IMR-90 (cell line): ENCODE measurements around the gene GALM. TPM values are rescaled to one million over a fixed set of nuclear protein-coding genes. Genes with fewer than 3 reads are reported as not detected.

Experiments
- ATAC-seq: fragments of 200-7000 bp; cut with Tn5 transposase; 2 replicates; pipeline ENCODE4 v1.9.1; 2020; ENCODE audit warnings: low read depth, mild to moderate bottlenecking, moderate library complexity
- BruUV-seq: library from RNA; stranded (reverse); fragments of 400-500 nt; replicated peaks from 2 replicates; lab custom pipeline; 2021; lab: Mats Ljungman, UMichigan
- CTCF ChIA-PET: fragments of 300-600 bp; formaldehyde crosslinking; extraction: SDS; loops from one replicate; lab custom pipeline; 2021; ENCODE audit warnings: antibody characterized with exemption; lab: Yijun Ruan, JAX
- POLR2A ChIA-PET: fragments of 300-600 bp; sonication (Branson Sonifier 250); formaldehyde crosslinking; loops from one replicate; lab custom pipeline; 2022; ENCODE audit warnings: antibody characterized with exemption; ENCODE audit not compliant: unreplicated experiment; lab: Charles Lee
- DNase-seq: peaks from one replicate; pipeline ENCODE4 v3.0.0; 2013
- H2AFZ ChIP-seq: replicated peaks from 2 replicates; pipeline ENCODE3; 2013; ENCODE audit warnings: low read length, mild to moderate bottlenecking; ENCODE audit not compliant: poor library complexity
- H2AK5ac ChIP-seq: 2 replicates; pipeline ENCODE4 v1.6.1; 2013; ENCODE audit warnings: low read depth, low read length, inconsistent platforms
- H2AK9ac ChIP-seq: replicated peaks from 2 replicates; pipeline ENCODE3; 2013; ENCODE audit warnings: mild to moderate bottlenecking, low read depth, low read length, moderate library complexity; ENCODE audit not compliant: poor library complexity
- H2BK120ac ChIP-seq: 2 replicates; pipeline ENCODE4 v1.6.1; 2013; ENCODE audit warnings: low read depth, low read length, inconsistent platforms
- H2BK15ac ChIP-seq: 3 replicates; pipeline ENCODE4 v1.6.1; 2013; ENCODE audit warnings: low read depth, low read length, inconsistent platforms
- H2BK20ac ChIP-seq: 2 replicates; pipeline ENCODE4 v1.6.1; 2013; ENCODE audit warnings: low read depth, mild to moderate bottlenecking, inconsistent platforms, low read length, moderate library complexity
- H2BK5ac ChIP-seq: 2 replicates; pipeline ENCODE4 v1.6.1; 2013; ENCODE audit warnings: mild to moderate bottlenecking, low read depth, low read length, inconsistent platforms; ENCODE audit not compliant: poor library complexity, severe bottlenecking
- H3K14ac ChIP-seq: replicated peaks from 2 replicates; pipeline ENCODE4 v1.6.1; 2013; ENCODE audit warnings: low read depth, low read length, inconsistent platforms
- H3K18ac ChIP-seq: 2 replicates; pipeline ENCODE4 v1.6.1; 2013; ENCODE audit warnings: low read depth, low read length, control low read depth
- H3K23ac ChIP-seq: 2 replicates; pipeline ENCODE4 v1.6.1; 2013; ENCODE audit warnings: low read depth, low read length, inconsistent platforms
- H3K27ac ChIP-seq: 2 replicates; pipeline ENCODE4 v1.5.1; 2013; ENCODE audit warnings: mild to moderate bottlenecking, control low read depth, low read length; ENCODE audit not compliant: insufficient read depth
- H3K27me3 ChIP-seq: 2 replicates; pipeline ENCODE4 v1.6.1; 2013; ENCODE audit warnings: low read length; ENCODE audit not compliant: control insufficient read depth, insufficient read depth
- H3K36me3 ChIP-seq: 2 replicates; pipeline ENCODE4 v1.6.1; 2013; ENCODE audit warnings: low read length, mixed read lengths; ENCODE audit not compliant: control insufficient read depth, insufficient read depth
- H3K4ac ChIP-seq: 2 replicates; pipeline ENCODE4 v1.6.1; 2013; ENCODE audit warnings: low read depth, low read length, inconsistent platforms
- H3K4me1 ChIP-seq: 2 replicates; pipeline ENCODE4 v1.6.1; 2013; ENCODE audit warnings: low read length, mixed read lengths; ENCODE audit not compliant: control insufficient read depth, insufficient read depth
- H3K4me2 ChIP-seq: 2 replicates; pipeline ENCODE4 v1.6.1; 2013; ENCODE audit warnings: low read depth, mild to moderate bottlenecking, control low read depth, low read length, moderate library complexity
- H3K4me3 ChIP-seq: 2 replicates; pipeline ENCODE4 v1.5.1; 2013; ENCODE audit warnings: low read depth, mild to moderate bottlenecking, control low read depth, low read length, moderate library complexity; ENCODE audit not compliant: insufficient read depth
- H3K56ac ChIP-seq: 2 replicates; pipeline ENCODE4 v1.6.1; 2013; ENCODE audit warnings: low read length, inconsistent platforms; ENCODE audit not compliant: insufficient read depth; ENCODE audit errors: extremely low read depth
- H3K79me1 ChIP-seq, 2 experiments: 2 replicates each; pipeline ENCODE4 v1.6.1; 2013; ENCODE audit warnings: low read length in 2 of 2, inconsistent platforms in 1 of 2, low read depth in 1 of 2
- H3K9ac ChIP-seq: 2 replicates; pipeline ENCODE4 v1.6.1; 2013; ENCODE audit warnings: low read depth, low read length, control low read depth
- H3K9me1 ChIP-seq: 2 replicates; pipeline ENCODE4 v1.6.1; 2013; ENCODE audit warnings: low read length, inconsistent platforms; ENCODE audit not compliant: insufficient read depth
- H3K9me3 ChIP-seq: 2 replicates; pipeline ENCODE4 v1.6.1; 2013; ENCODE audit warnings: low read length; ENCODE audit not compliant: control insufficient read depth, insufficient read depth
- H4K20me1 ChIP-seq: 2 replicates; pipeline ENCODE4 v1.6.1; 2013; ENCODE audit warnings: low read length, inconsistent platforms; ENCODE audit not compliant: insufficient read depth
- H4K5ac ChIP-seq: 2 replicates; pipeline ENCODE4 v1.6.1; 2013; ENCODE audit warnings: mild to moderate bottlenecking, low read depth, low read length, control low read depth
- H4K8ac ChIP-seq, 2 experiments: 2 replicates each; pipeline ENCODE4 v1.6.1; 2013; ENCODE audit warnings: low read depth in 2 of 2, low read length in 2 of 2, control low read depth in 1 of 2, inconsistent platforms in 1 of 2
- H4K91ac ChIP-seq: 2 replicates; pipeline ENCODE4 v1.6.1; 2013; ENCODE audit warnings: low read depth, low read length, inconsistent platforms; ENCODE audit not compliant: insufficient read depth
- BHLHE40 ChIP-seq: fragments of 150-350 bp; IDR thresholded peaks from 2 replicates; pipeline ENCODE4 v1.6.1; 2016; ENCODE audit warnings: mild to moderate bottlenecking, low read depth, low read length
- CHD1 ChIP-seq: IDR thresholded peaks from 2 replicates; pipeline ENCODE4 v1.6.1; 2012; ENCODE audit warnings: low read depth, low read length, improper control_type of control experiment
- ELK1 ChIP-seq: fragments of 150-350 bp; IDR thresholded peaks from 2 replicates; pipeline ENCODE4 v1.6.1; 2016; ENCODE audit warnings: low read depth, mild to moderate bottlenecking, low read length, moderate library complexity, borderline replicate concordance
- MAFK ChIP-seq: IDR thresholded peaks from 2 replicates; pipeline ENCODE4 v1.6.1; 2012; ENCODE audit warnings: low read depth, low read length, improper control_type of control experiment
- MAZ ChIP-seq: IDR thresholded peaks from 2 replicates; pipeline ENCODE4 v1.6.1; 2012; ENCODE audit warnings: low read depth, mild to moderate bottlenecking, low read length, improper control_type of control experiment, moderate library complexity, borderline replicate concordance
- MXI1 ChIP-seq: IDR thresholded peaks from 2 replicates; pipeline ENCODE4 v1.6.1; 2012; ENCODE audit warnings: low read depth, mild to moderate bottlenecking, low read length, moderate library complexity, borderline replicate concordance
- NFE2L2 ChIP-seq: fragments of 150-350 bp; IDR thresholded peaks from 2 replicates; pipeline ENCODE4 v1.6.1; 2016; ENCODE audit warnings: low read depth, mild to moderate bottlenecking, low read length
- POLR2A ChIP-seq: IDR thresholded peaks from 2 replicates; pipeline ENCODE4 v1.6.1; 2012; ENCODE audit warnings: mild to moderate bottlenecking, low read depth, low read length
- RFX5 ChIP-seq: IDR thresholded peaks from 2 replicates; pipeline ENCODE4 v1.8.0; 2012; ENCODE audit warnings: low read depth, mild to moderate bottlenecking, low read length, moderate library complexity
- USF2 ChIP-seq: fragments of 150-350 bp; IDR thresholded peaks from 2 replicates; pipeline ENCODE4 v1.6.1; 2017; ENCODE audit warnings: mild to moderate bottlenecking, antibody characterized with exemption, low read length, low read depth
- WGBS, 2 experiments: methylation state at CpG; one replicate each; pipeline versions ENCODE4 v1.1.5 to v1.1.7; 2013; ENCODE audit warnings: missing lambda C conversion rate in 2 of 2; ENCODE audit not compliant: insufficient read length in 1 of 2; ENCODE audit errors: extremely low coverage in 2 of 2; 5-methylcytosine and 5-hydroxymethylcytosine counted together
- dilution Hi-C: fragments of 300-500 bp; cut with HindIII; formaldehyde crosslinking; loops from one replicate; pipeline ENCODE4 v1.14.3; 2018; ENCODE audit warnings: low sequenced_read_pairs; ENCODE audit not compliant: unreplicated experiment
- in situ Hi-C: fragments of 300-500 bp; cut with MboI; formaldehyde crosslinking; loops from 3 replicates; pipeline ENCODE4 v1.14.3; 2019; ENCODE audit warnings: low sequenced_read_pairs, inconsistent platforms, mixed read lengths
- intact Hi-C: fragments of 100-400 bp; cut with micrococcal nuclease; formaldehyde crosslinking; loops from 2 replicates; pipeline ENCODE4 v1.10.0; 2022
- polyA plus RNA-seq, 3 experiments: library from polyadenylated mRNA; depleted of rRNA; stranded (reverse); fragments of >200 nt; gene quantifications; 2 replicates each; pipeline ENCODE4 v1.2.3, GENCODE V29; 2012; ENCODE audit warnings: low replicate concordance in 1 of 3
- total RNA-seq: library from RNA; depleted of rRNA; stranded (reverse); fragments of >200 nt; gene quantifications from 2 replicates; pipeline ENCODE4 v1.2.3, GENCODE V29; 2012

GALM gene
- total and polyA plus RNA-seq, 2 of the 4 experiments (the other 2 are of a cell fraction): 12.1 to 24.2 TPM

GRCh38 chr2:38709567-38710194 is 43.8 kb downstream of the GALM start:
- in situ Hi-C loops: no loop called here
- Histone ChIP-seq H3K56ac (no peak overlapping the region), H3K14ac (no peak overlapping the region), H2BK20ac (no peak overlapping the region), H4K20me1 (no peaks in the 10 kb centered on the region), H4K91ac (no peak overlapping the region), H2BK5ac (no peak overlapping the region), H3K9me3 (no peaks in the 10 kb centered on the region), H2AK5ac (no peak overlapping the region), H3K79me1 (peaks cover 0 to 14% of the 10 kb centered on the region in 2 experiments; a peak in 1 of 4 replicates), H2AFZ (no peak overlapping the region), H2BK120ac (no peak overlapping the region), H3K4me3 (no peak overlapping the region), H3K27me3 (no peaks in the 10 kb centered on the region), H3K4me1 (peaks cover 4% of the 10 kb centered on the region), H3K4me2 (no peak overlapping the region), H3K9me1 (peaks cover 8% of the 10 kb centered on the region), H3K27ac (no peak overlapping the region), H3K36me3 (no peaks in the 10 kb centered on the region), H3K9ac (no peak overlapping the region), H3K23ac (no peak overlapping the region), H4K5ac (no peak overlapping the region), H2BK15ac (no peak overlapping the region), H4K8ac (no peak overlapping the region), H2AK9ac (no peak overlapping the region), H3K4ac (no peak overlapping the region), H3K18ac (no peak overlapping the region)
- intact Hi-C loops: no loop called here
- ATAC-seq (no peak), DNase-seq (no peak)
- ChIA-PET POLR2A (no interaction called here), CTCF (no interaction called here)
- BruUV-seq: no TSS peak
- TF ChIP-seq MAFK (no peak), BHLHE40 (no peak), CHD1 (no peak), POLR2A (no peak), NFE2L2 (no peak), RFX5 (no peak), ELK1 (no peak), MXI1 (no peak), MAZ (no peak), USF2 (no peak)
- dilution Hi-C loops: no loop called here
- 71% methylated on average over 1 of the region's 5 CpGs; no CpG with 5 or more reads in 1 of the 2 experiments for WGBS, 2 experiments
